ENCODE measurements around the gene VANGL2. TPM values are rescaled to one million over a fixed set of nuclear protein-coding genes. Genes with fewer than 3 reads are reported as not detected.

The VANGL2 gene
- total and polyA plus RNA-seq, 4 donors: 1.3 to 13.9 (median 2.2) TPM

GRCh38 chr1:160399544-160400222 is 681 bp upstream of the VANGL2 start:
- no peaks in the 10 kb centered on the region for H3K27me3 ChIP-seq (ENCODE audit: control insufficient read depth in 3 of 3, insufficient read depth in 3 of 3, low read length in 2 of 3)
- peaks cover 3 to 25% (median 8%) of the 10 kb centered on the region in 5 donors for H3K4me1 ChIP-seq (ENCODE audit: control insufficient read depth in 5 of 5, insufficient read depth in 5 of 5, low read length in 5 of 5)
- DNase-seq (peak in 1 of 3 donors; percentile 11), ATAC-seq (ENCODE audit: insufficient read depth, low FRiP score) (no peak)
- TF ChIP-seq, protein P1, sequence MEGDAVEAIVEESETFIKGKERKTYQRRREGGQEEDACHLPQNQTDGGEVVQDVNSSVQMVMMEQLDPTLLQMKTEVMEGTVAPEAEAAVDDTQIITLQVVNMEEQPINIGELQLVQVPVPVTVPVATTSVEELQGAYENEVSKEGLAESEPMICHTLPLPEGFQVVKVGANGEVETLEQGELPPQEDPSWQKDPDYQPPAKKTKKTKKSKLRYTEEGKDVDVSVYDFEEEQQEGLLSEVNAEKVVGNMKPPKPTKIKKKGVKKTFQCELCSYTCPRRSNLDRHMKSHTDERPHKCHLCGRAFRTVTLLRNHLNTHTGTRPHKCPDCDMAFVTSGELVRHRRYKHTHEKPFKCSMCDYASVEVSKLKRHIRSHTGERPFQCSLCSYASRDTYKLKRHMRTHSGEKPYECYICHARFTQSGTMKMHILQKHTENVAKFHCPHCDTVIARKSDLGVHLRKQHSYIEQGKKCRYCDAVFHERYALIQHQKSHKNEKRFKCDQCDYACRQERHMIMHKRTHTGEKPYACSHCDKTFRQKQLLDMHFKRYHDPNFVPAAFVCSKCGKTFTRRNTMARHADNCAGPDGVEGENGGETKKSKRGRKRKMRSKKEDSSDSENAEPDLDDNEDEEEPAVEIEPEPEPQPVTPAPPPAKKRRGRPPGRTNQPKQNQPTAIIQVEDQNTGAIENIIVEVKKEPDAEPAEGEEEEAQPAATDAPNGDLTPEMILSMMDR (IDR thresholded peaks at IDR 0.05; ENCODE audit: control extremely low read depth, extremely low read depth): no peak
- peak overlapping the region in 1 of 2 donors; percentile 21 for H3K27ac ChIP-seq (ENCODE audit: low read depth in 1 of 2, low read length in 1 of 2)
- 45 to 51% methylated on average over 17 of the region's 17 CpGs for WGBS, 2 donors
- peak overlapping the region; percentile 88 to 90 for H3K9ac ChIP-seq (ENCODE audit: insufficient read depth in 1 of 2, low read length in 2 of 2)
- no peak overlapping the region for H3K4me3 ChIP-seq
- no peaks in the 10 kb centered on the region for H3K36me3 ChIP-seq (ENCODE audit: control insufficient read depth in 4 of 4, insufficient read depth in 4 of 4, low read length in 4 of 4)
- H3K9me3 ChIP-seq (ENCODE audit: control insufficient read depth in 4 of 4, insufficient read depth in 3 of 4, low read length in 3 of 4): no peaks in the 10 kb centered on the region

GRCh38 chr1:160400646-160401486 is 502 bp downstream of the VANGL2 start:
- no peaks in the 10 kb centered on the region for H3K36me3 ChIP-seq (ENCODE audit: control insufficient read depth in 4 of 4, insufficient read depth in 4 of 4, low read length in 4 of 4)
- no peak for ATAC-seq (ENCODE audit: insufficient read depth, low FRiP score)
- peaks cover 3 to 25% (median 8%) of the 10 kb centered on the region in 5 donors for H3K4me1 ChIP-seq (ENCODE audit: control insufficient read depth in 5 of 5, insufficient read depth in 5 of 5, low read length in 5 of 5)
- TF ChIP-seq, protein P1 (IDR thresholded peaks at IDR 0.05; ENCODE audit: control extremely low read depth, extremely low read depth): no peak
- no peaks in the 10 kb centered on the region for H3K27me3 ChIP-seq (ENCODE audit: control insufficient read depth in 3 of 3, insufficient read depth in 3 of 3, low read length in 2 of 3)
- peak overlapping the region; percentile 77 to 80 for H3K9ac ChIP-seq (ENCODE audit: insufficient read depth in 1 of 2, low read length in 2 of 2)
- DNase-seq: peak; percentile 79 to 86 (median 81)
- H3K9me3 ChIP-seq (ENCODE audit: control insufficient read depth in 4 of 4, insufficient read depth in 3 of 4, low read length in 3 of 4): no peaks in the 10 kb centered on the region
- WGBS, 2 donors: 4 to 5% methylated on average over 54 to 55 of the region's 55 CpGs
- H3K27ac ChIP-seq (ENCODE audit: low read depth in 1 of 2, low read length in 1 of 2): peak overlapping the region in 1 of 2 donors; percentile 40
- peak overlapping the region; percentile 51 for H3K4me3 ChIP-seq

DNA sequence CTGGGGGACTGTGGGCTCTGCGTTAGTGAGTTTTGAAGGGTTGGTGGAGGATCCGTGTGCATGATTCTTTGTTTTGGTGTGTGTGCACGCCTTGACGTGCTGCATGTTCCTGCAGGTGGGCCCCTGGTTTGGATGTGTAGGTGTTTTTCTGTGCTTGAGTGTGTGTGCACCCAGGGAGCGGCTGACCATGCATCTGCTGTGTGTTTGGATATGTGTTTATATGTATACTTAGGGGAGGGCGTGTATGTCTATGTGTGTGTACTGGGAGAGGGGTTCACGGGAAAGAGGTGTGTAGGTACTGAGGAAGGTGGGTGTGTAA is 1.1 kb downstream of the VANGL2 start:
- DNase-seq (no peak), ATAC-seq (ENCODE audit: insufficient read depth, low FRiP score) (no peak)
- H3K9me3 ChIP-seq (ENCODE audit: control insufficient read depth in 4 of 4, insufficient read depth in 3 of 4, low read length in 3 of 4): no peaks in the 10 kb centered on the region
- H3K36me3 ChIP-seq (ENCODE audit: control insufficient read depth in 4 of 4, insufficient read depth in 4 of 4, low read length in 4 of 4): no peaks in the 10 kb centered on the region
- 38 to 59% methylated on average over 7 of the region's 7 CpGs for WGBS, 2 donors
- H3K4me1 ChIP-seq (ENCODE audit: control insufficient read depth in 5 of 5, insufficient read depth in 5 of 5, low read length in 5 of 5): peaks cover 3 to 25% (median 8%) of the 10 kb centered on the region in 5 donors
- peak overlapping the region; percentile 77 to 80 for H3K9ac ChIP-seq (ENCODE audit: insufficient read depth in 1 of 2, low read length in 2 of 2)
- H3K4me3 ChIP-seq: no peak overlapping the region
- TF ChIP-seq, protein P1 (IDR thresholded peaks at IDR 0.05; ENCODE audit: control extremely low read depth, extremely low read depth): no peak
- H3K27me3 ChIP-seq (ENCODE audit: control insufficient read depth in 3 of 3, insufficient read depth in 3 of 3, low read length in 2 of 3): no peaks in the 10 kb centered on the region
- H3K27ac ChIP-seq (ENCODE audit: low read depth in 1 of 2, low read length in 1 of 2): no peak overlapping the region
